Vagina (tissue), 2 donors: Measurements from ENCODE around the gene GLS2.

Experiments used
- CTCF ChIP-seq, 3 experiments: fragments of 450-650 bp in 2 of 3; fragments of 200-600 bp in 1 of 3; sonication (generic) in 1 of 3; IDR thresholded peaks; one replicate each; pipeline ENCODE4 v1.5.1; 2017 to 2019; ENCODE audit warnings: antibody characterized with exemption in 3 of 3, mild to moderate bottlenecking in 2 of 3, moderate library complexity in 2 of 3
- POLR2A ChIP-seq, 2 donors: fragments of 450-650 bp; IDR thresholded peaks; one replicate each; pipeline ENCODE4 v1.6.1; 2017; ENCODE audit warnings: antibody characterized with exemption in 2 of 2, mild to moderate bottlenecking in 2 of 2, moderate library complexity in 2 of 2
- POLR2AphosphoS5 ChIP-seq, 2 donors: sonication (generic); formaldehyde crosslinking; IDR thresholded peaks; one replicate each; pipeline ENCODE4 v1.9.0; 2017; ENCODE audit warnings: antibody characterized with exemption in 2 of 2, mild to moderate bottlenecking in 2 of 2, low read depth in 1 of 2; ENCODE audit not compliant: insufficient read depth in 1 of 2

- no peak for TF ChIP-seq POLR2A (IDR thresholded peaks at IDR 0.05)
- TF ChIP-seq CTCF (IDR thresholded peaks at IDR 0.05) = no peak
- no peak for TF ChIP-seq POLR2AphosphoS5 (IDR thresholded peaks at IDR 0.05; ENCODE audit: insufficient read depth in 1 of 2, low read depth in 1 of 2)
Measured at GRCh38 chr12:56486694-56487093, 1.3 kb downstream of the GLS2 start.
